ENCODE data around the gene NBPF14.
"Not testable (repeated sequence)": the region's sequence is repeated elsewhere in the genome, so short reads cannot be mapped to it uniquely, and the experiment has no call there.

The NBPF14 gene

DNA sequence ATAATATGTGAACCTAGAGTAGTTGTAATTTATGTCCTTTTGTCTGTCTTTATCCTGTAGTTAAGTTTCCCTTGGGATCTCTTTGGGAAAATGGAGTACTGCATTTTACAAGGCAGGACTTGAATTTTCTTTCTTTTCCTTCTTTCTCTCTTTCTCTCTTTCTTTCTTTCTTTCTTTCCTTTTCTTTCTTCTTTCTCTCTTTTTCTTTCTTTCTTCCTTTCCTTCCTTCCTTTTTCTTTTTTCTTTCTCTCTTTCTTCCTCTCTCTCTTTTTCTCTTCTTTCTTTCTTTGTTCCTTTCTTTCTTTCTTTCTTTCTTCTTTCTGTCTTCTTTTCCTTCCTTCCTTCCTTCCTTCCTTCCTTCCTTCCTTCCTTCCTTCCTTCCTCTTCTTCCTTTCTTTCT is 101.9 kb downstream of the NBPF14 start:
- POLR2A ChIA-PET; H3K27ac ChIP-seq (ENCODE audit: extremely low read depth, low read depth, low read length); H3K9me3 ChIP-seq (ENCODE audit: control insufficient read depth, insufficient read depth, low read depth, low read length); H3K4me3 ChIP-seq (ENCODE audit: low read depth, low read length); H3K4me1 ChIP-seq (ENCODE audit: control insufficient read depth, insufficient read depth, low read length); CTCF ChIA-PET; H3K36me3 ChIP-seq (ENCODE audit: control insufficient read depth in 2 of 2, insufficient read depth in 1 of 2, low read length in 2 of 2): not testable (repeated sequence)
- peak; percentile 76 for TF ChIP-seq PRDM1 (tag by site-specific recombination; IDR thresholded peaks at IDR 0.05)
- peak; percentile 94 for TF ChIP-seq ZNF366 (tag by site-specific recombination; conservative IDR thresholded peaks at IDR 0.05)

DNA sequence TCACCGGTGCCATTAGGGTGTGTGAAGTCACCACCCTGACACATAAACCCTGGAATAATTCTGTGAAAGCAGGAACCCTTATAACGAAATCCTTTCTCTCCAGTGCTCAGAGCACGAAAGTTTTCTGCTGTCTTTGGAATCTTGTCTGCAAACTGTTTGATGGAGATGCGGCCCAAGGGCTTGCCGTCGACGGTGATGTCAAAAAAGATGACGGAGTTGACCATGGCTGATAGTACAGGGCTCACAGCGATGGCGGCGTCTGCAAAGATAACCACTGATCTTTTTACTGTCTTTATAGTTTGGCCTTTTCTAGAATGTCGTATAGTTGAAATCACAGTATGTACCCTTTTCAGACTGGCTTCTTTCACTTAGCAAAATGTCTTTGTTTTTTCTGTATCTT is 112.8 kb downstream of the NBPF14 start, which contains the start of gene PPIAL4G:
TSS of gene PPIAL4G (minus strand) at position 274 of the 400 bp plus-strand sequence. CDS start at position 224, 50 bp downstream.
- POLR2A ChIA-PET; H3K9me3 ChIP-seq (ENCODE audit: control insufficient read depth, insufficient read depth, low read depth, low read length); H3K4me3 ChIP-seq (ENCODE audit: low read depth, low read length); CTCF ChIA-PET; H3K36me3 ChIP-seq (ENCODE audit: control insufficient read depth in 2 of 2, insufficient read depth in 1 of 2, low read length in 2 of 2); H3K27ac ChIP-seq (ENCODE audit: extremely low read depth, low read depth, low read length); H3K4me1 ChIP-seq (ENCODE audit: control insufficient read depth, insufficient read depth, low read length): not testable (repeated sequence)

Data from HEK293 (cell line).